ENCODE results near the gene FEM1C. TPM values are rescaled to one million over a fixed set of nuclear protein-coding genes. Genes with fewer than 3 reads are reported as not detected.

Gene FEM1C
- total and polyA plus RNA-seq, 10 of the 15 experiments (the other 5 are each of a cell fraction or from before 2014, with no cell fraction given), result 1.9 to 15.6 (median 8.0) TPM

DNA sequence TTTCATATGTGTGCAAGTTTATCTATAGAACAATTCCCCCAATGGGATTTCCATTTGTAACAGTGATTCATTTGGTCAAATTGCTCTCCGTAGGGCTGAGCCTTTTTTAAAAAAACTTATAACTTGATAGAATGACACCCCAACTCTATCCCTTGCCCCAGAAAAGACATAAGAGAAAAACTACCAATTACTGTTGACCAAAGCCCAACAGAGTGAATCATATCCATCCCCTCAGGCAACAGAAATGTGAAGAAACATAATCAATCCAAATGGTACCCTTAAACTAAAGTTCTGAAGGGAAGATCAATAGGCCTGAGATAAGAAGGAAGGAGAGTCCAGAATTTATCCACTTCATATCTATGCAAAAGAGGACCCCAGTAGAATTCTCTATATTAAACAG lies 39.9 kb upstream of the FEM1C start:
- no peak overlapping the region for H3K27ac ChIP-seq (ENCODE audit: control insufficient read depth, insufficient read depth)
- no peaks in the 10 kb centered on the region for H4K20me1 ChIP-seq (ENCODE audit: control insufficient read depth, insufficient read depth)
- peaks cover 26% of the 10 kb centered on the region for H3K4me1 ChIP-seq (ENCODE audit: control insufficient read depth, insufficient read depth, low read length)
- no peak for DNase-seq (ENCODE audit: low read depth, low spot score)
- in situ Hi-C loops (cut with MboI), result loop anchor here (25.0 kb wide), 1 partner anchor 1147 kb away; no protein-coding TSS in a partner anchor
- no peak overlapping the region for H3K4me3 ChIP-seq
- H3K36me3 ChIP-seq (ENCODE audit: control insufficient read depth in 2 of 2, insufficient read depth in 2 of 2, low read length in 1 of 2), result peaks cover 0 to 8% of the 10 kb centered on the region in 2 experiments; a peak in 1 of 4 replicates
- H3K9ac ChIP-seq (ENCODE audit: control insufficient read depth, insufficient read depth, low read length), result no peak overlapping the region
- intact Hi-C loops (cut with micrococcal nuclease; ENCODE audit: unreplicated experiment), result no loop called here
- ChIA-PET RAD21 (ENCODE audit: unreplicated experiment) (interaction anchor here (1.0 to 1.5 kb wide), 5 partner anchors 10 to 275 kb away, joined by 3 to 7 read pairs (median 5); no protein-coding TSS in a partner anchor), SMC1A (ENCODE audit: uncharacterized antibody, unreplicated experiment) (interaction anchor here (0.5 to 4.0 kb wide), 8 partner anchors 8 to 275 kb away, joined by 3 to 24 read pairs (median 4); partner anchors contain the start of genes FEM1C and TMED7), CTCF (interaction anchor here (0.8 to 2.1 kb wide), 13 partner anchors 9 to 275 kb away, joined by 3 to 10 read pairs (median 4); no protein-coding TSS in a partner anchor), POLR2A (no interaction called here)
- no peak overlapping the region for H3K4me2 ChIP-seq (ENCODE audit: control insufficient read depth, insufficient read depth)
- no TSS peak for BruUV-seq (replicated peaks)
- 93% methylated on average over 1 of the region's 1 CpG for WGBS (ENCODE audit: insufficient coverage, insufficient replicate concordance, low lambda C conversion rate, missing lambda C conversion rate)
- no peak for ATAC-seq
- H3K9me3 ChIP-seq (replicated peaks; ENCODE audit: control insufficient read depth, insufficient read depth, low read length), result peaks cover 3% of the 10 kb centered on the region; the same call in 2 of the 3 replicates
- H2AFZ ChIP-seq (ENCODE audit: control insufficient read depth, low read depth, low read length), result no peak overlapping the region
- peaks cover 7% of the 10 kb centered on the region for H3K79me2 ChIP-seq (ENCODE audit: control insufficient read depth, insufficient read depth, low read length)
- no peak for FAIRE-seq
- H3K27me3 ChIP-seq (replicated peaks in 1 of 2; ENCODE audit: control insufficient read depth in 2 of 2, insufficient read depth in 2 of 2, low read length in 1 of 2), result no peaks in the 10 kb centered on the region
- TF ChIP-seq SP1 (IDR thresholded peaks at IDR 0.05; ENCODE audit: low read depth, low read length) (no peak), BCL11A (IDR thresholded peaks at IDR 0.05; ENCODE audit: low read depth, low read length) (no peak), ASH2L (IDR thresholded peaks at IDR 0.05; ENCODE audit: borderline replicate concordance, low read depth) (no peak), FOXM1 (IDR thresholded peaks at IDR 0.05; ENCODE audit: low read depth, low read length) (no peak), HCFC1 (IDR thresholded peaks at IDR 0.05; ENCODE audit: low read length) (no peak), MTA2 (IDR thresholded peaks at IDR 0.05; ENCODE audit: low read depth) (no peak), MYB (IDR thresholded peaks at IDR 0.05; ENCODE audit: borderline replicate concordance, low read depth, low read length) (no peak), POU2F2 (IDR thresholded peaks at IDR 0.05; ENCODE audit: borderline replicate concordance, low read depth, low read length) (no peak), SUZ12 (IDR thresholded peaks at IDR 0.05; ENCODE audit: unreplicated experiment) (no peak), CBX5 (IDR thresholded peaks at IDR 0.05; ENCODE audit: low read depth) (no peak), RAD21 (IDR thresholded peaks at IDR 0.05; ENCODE audit: insufficient read depth, low read depth, low read length) (no peak), EZH2 (IDR thresholded peaks at IDR 0.05; ENCODE audit: borderline replicate concordance, control insufficient read depth, low read depth, low read length) (no peak), TCF7 (IDR thresholded peaks at IDR 0.05; ENCODE audit: borderline replicate concordance) (no peak), NFYA (IDR thresholded peaks at IDR 0.05; ENCODE audit: borderline replicate concordance, low read depth, low read length) (no peak), MLLT1 (IDR thresholded peaks at IDR 0.05) (no peak), MAX (IDR thresholded peaks at IDR 0.05; ENCODE audit: low read depth, low read length) (no peak)
- TF ChIP-seq, protein P1, sequence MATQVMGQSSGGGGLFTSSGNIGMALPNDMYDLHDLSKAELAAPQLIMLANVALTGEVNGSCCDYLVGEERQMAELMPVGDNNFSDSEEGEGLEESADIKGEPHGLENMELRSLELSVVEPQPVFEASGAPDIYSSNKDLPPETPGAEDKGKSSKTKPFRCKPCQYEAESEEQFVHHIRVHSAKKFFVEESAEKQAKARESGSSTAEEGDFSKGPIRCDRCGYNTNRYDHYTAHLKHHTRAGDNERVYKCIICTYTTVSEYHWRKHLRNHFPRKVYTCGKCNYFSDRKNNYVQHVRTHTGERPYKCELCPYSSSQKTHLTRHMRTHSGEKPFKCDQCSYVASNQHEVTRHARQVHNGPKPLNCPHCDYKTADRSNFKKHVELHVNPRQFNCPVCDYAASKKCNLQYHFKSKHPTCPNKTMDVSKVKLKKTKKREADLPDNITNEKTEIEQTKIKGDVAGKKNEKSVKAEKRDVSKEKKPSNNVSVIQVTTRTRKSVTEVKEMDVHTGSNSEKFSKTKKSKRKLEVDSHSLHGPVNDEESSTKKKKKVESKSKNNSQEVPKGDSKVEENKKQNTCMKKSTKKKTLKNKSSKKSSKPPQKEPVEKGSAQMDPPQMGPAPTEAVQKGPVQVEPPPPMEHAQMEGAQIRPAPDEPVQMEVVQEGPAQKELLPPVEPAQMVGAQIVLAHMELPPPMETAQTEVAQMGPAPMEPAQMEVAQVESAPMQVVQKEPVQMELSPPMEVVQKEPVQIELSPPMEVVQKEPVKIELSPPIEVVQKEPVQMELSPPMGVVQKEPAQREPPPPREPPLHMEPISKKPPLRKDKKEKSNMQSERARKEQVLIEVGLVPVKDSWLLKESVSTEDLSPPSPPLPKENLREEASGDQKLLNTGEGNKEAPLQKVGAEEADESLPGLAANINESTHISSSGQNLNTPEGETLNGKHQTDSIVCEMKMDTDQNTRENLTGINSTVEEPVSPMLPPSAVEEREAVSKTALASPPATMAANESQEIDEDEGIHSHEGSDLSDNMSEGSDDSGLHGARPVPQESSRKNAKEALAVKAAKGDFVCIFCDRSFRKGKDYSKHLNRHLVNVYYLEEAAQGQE (IDR thresholded peaks at IDR 0.05; ENCODE audit: low read depth, low read length), result no peak
- TF ChIP-seq, protein P2, sequence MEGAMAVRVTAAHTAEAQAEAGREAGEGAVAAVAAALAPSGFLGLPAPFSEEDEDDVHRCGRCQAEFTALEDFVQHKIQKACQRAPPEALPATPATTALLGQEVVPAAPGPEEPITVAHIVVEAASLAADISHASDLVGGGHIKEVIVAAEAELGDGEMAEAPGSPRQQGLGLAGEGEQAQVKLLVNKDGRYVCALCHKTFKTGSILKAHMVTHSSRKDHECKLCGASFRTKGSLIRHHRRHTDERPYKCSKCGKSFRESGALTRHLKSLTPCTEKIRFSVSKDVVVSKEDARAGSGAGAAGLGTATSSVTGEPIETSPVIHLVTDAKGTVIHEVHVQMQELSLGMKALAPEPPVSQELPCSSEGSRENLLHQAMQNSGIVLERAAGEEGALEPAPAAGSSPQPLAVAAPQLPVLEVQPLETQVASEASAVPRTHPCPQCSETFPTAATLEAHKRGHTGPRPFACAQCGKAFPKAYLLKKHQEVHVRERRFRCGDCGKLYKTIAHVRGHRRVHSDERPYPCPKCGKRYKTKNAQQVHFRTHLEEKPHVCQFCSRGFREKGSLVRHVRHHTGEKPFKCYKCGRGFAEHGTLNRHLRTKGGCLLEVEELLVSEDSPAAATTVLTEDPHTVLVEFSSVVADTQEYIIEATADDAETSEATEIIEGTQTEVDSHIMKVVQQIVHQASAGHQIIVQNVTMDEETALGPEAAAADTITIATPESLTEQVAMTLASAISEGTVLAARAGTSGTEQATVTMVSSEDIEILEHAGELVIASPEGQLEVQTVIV (IDR thresholded peaks at IDR 0.05; ENCODE audit: borderline replicate concordance, partially characterized antibody), result no peak

Measured in GM12878 (cell line).